GM06990 (cell line): Measurements from ENCODE around the gene COQ8A.

Source experiments
- DNase-seq: peaks from one replicate; pipeline ENCODE4 v3.0.0-alpha.2; 2011; ENCODE audit not compliant: insufficient read length; ENCODE audit errors: extremely low read depth
- H3K27me3 ChIP-seq: replicated peaks from 2 replicates; pipeline ENCODE4 v1.6.0; 2011; ENCODE audit warnings: low read length; ENCODE audit not compliant: control insufficient read depth, insufficient read depth
- H3K36me3 ChIP-seq: 2 replicates; pipeline ENCODE4 v1.5.1; 2011; ENCODE audit warnings: low read length; ENCODE audit not compliant: control insufficient read depth, insufficient read depth
- H3K4me3 ChIP-seq: replicated peaks from 2 replicates; pipeline ENCODE4 v1.5.1; 2011; ENCODE audit warnings: low read depth, mild to moderate bottlenecking, control low read depth, low read length
- TF ChIP-seq, protein P1 (sequence below): IDR thresholded peaks from 2 replicates; pipeline ENCODE4 v1.5.1; 2011; ENCODE audit warnings: low read length, control low read depth, mild to moderate bottlenecking, inconsistent platforms; ENCODE audit not compliant: insufficient read depth, poor library complexity, severe bottlenecking

COQ8A gene

DNA sequence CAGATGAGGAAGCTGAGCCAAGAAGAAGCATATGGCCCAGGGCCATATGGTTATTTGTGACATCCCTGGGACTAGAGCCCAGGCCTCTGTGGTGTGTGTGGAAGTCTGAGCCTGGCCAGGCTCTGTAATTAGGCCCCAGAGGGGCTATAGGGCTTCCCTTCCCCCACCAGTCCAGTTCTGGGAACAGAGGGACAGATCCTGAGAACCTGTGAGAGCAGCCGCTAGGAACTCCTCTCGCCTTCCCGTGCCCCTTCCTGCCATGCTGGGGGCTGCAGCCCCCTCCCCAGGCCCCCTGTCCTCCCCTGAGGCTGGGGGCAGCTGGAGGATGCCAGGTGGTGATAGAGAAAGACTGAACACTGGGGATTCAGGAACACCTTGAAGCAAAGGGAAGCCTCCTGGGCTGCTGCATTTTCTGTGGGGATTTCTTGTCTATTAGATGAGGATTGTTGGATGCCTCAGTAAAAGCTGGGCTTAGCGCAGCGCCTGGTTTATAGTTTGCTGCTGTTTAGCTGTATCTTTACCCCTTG, 33.3 kb downstream of the COQ8A start:
- no peak for DNase-seq
- no peaks in the 10 kb centered on the region for H3K27me3 ChIP-seq
- no peak overlapping the region for H3K4me3 ChIP-seq
- TF ChIP-seq, protein P1, sequence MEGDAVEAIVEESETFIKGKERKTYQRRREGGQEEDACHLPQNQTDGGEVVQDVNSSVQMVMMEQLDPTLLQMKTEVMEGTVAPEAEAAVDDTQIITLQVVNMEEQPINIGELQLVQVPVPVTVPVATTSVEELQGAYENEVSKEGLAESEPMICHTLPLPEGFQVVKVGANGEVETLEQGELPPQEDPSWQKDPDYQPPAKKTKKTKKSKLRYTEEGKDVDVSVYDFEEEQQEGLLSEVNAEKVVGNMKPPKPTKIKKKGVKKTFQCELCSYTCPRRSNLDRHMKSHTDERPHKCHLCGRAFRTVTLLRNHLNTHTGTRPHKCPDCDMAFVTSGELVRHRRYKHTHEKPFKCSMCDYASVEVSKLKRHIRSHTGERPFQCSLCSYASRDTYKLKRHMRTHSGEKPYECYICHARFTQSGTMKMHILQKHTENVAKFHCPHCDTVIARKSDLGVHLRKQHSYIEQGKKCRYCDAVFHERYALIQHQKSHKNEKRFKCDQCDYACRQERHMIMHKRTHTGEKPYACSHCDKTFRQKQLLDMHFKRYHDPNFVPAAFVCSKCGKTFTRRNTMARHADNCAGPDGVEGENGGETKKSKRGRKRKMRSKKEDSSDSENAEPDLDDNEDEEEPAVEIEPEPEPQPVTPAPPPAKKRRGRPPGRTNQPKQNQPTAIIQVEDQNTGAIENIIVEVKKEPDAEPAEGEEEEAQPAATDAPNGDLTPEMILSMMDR: no peak
- H3K36me3 ChIP-seq: no peaks in the 10 kb centered on the region

DNA sequence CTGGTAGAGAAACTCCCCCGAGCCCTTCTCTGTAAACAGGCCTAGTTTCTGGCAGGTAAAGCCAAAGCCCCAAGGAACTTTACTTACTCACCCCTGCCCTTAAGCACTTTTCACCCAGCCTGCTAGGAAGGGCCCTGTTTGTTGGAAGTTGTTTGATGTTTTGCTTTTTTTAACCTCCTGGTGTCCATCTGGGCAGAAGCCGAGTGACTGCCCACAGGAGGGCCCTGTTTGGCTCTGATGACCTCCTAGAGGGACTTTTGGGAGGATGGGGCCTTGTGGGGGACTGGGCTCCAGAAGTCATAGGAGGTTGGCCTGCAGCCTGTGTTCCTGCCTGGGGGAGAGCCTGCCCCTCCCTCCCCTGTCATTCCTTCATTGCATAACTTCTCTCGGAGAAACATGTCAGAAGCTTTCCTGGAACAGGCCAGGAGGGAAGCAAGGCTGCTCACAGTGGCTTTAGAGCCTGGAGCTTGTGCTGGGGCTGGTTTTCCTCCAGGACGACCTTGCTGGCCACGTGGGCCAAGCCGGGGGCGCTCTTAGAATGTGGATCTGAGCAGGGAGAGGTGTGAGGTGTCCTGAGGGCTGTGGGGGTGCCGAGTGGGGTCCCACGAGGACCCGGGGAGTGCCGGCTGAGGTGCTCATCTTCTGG, 33.9 kb downstream of the COQ8A start:
- DNase-seq: no peak
- TF ChIP-seq, protein P1: no peak
- Histone ChIP-seq H3K36me3 (no peaks in the 10 kb centered on the region; the same call in 1 of the 2 replicates), H3K27me3 (no peaks in the 10 kb centered on the region), H3K4me3 (no peak overlapping the region)

DNA sequence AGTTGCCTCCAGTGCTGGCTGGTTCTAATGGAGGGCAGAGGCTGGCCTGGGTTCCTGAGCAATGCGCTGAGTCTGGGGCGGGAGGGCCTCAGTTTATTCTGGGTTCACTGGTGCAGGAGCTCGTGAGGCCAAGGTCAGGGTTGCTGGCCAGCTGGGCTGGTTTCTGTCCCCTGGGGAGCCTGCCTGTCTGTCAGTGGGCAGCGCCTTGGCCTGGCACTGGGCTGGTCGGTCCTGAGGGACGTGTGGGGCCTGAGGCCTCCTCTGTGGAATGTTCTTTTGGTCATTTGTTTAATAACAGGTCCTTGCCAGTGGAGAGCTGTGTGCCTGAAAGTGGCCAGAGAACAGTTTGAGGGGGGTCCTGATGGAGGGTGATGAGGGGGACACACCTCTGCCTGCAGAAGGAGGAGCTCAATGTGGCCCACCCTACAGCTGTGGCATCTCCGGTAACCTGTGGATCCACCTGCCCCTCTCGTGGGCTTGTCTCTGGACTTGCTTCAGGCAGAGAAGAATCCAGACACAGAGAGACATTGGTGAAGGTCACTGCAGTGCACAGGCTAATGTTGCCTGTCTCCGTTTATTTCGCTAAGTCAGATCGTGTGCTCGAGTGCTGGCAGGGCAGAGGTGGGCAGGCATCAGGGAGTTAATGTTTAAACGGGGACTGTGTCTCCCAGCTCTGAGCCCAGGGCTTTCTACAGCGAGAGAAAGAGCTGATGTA, 34.6 kb downstream of the COQ8A start:
- no peaks in the 10 kb centered on the region for H3K27me3 ChIP-seq
- TF ChIP-seq, protein P1: no peak
- H3K36me3 ChIP-seq: no peaks in the 10 kb centered on the region; the same call in 1 of the 2 replicates
- no peak overlapping the region for H3K4me3 ChIP-seq
- no peak for DNase-seq

DNA sequence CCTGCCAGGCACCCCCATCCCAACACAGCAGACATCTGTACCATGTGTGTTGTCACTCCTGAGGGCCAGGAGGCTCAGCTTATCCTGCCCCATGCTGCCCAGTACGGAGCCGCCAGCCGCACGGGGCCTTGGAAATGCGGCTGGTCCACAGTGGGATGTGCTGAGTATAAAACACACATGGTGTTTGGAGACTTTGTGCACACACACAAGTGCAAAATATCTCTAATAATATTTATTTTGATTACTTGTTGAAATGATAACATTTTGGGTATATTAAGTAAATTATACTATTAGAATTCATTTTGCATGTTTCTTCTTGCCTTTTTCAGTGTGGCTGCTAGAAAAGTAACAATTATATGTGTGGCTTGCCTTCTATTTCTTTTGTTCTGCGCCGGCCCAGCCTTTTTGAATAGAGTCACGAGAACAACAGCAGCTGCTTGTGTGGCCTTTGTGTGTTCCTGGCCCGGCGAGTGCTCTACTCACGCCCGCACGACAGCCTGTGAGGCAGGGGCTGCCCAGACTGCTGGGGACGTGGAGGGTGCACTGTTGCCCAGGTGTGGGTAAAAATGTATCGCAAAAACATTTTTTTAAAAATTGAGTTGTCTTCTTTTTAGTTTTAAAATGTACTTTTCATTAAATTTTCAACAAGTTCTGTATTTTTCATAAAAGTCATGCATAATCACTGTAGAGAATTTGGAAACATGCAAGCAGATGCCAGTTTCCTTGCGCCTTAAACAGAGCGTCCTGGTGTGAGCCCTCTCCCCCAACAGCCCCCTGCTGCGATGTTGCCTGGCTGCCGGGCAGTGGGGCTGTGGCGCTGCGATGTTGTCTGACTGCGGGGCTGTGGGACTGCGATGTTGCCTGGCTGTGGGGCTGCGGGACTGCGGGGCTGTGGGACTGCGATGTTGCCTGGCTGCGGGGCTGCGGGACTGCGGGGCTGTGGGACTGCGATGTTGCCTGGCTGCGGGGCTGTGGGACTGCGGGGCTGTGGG, 35.5 kb downstream of the COQ8A start:
- DNase-seq: no peak
- TF ChIP-seq, protein P1: no peak
- H3K36me3 ChIP-seq: no peaks in the 10 kb centered on the region; the same call in 1 of the 2 replicates
- H3K4me3 ChIP-seq: no peak overlapping the region
- no peaks in the 10 kb centered on the region for H3K27me3 ChIP-seq

DNA sequence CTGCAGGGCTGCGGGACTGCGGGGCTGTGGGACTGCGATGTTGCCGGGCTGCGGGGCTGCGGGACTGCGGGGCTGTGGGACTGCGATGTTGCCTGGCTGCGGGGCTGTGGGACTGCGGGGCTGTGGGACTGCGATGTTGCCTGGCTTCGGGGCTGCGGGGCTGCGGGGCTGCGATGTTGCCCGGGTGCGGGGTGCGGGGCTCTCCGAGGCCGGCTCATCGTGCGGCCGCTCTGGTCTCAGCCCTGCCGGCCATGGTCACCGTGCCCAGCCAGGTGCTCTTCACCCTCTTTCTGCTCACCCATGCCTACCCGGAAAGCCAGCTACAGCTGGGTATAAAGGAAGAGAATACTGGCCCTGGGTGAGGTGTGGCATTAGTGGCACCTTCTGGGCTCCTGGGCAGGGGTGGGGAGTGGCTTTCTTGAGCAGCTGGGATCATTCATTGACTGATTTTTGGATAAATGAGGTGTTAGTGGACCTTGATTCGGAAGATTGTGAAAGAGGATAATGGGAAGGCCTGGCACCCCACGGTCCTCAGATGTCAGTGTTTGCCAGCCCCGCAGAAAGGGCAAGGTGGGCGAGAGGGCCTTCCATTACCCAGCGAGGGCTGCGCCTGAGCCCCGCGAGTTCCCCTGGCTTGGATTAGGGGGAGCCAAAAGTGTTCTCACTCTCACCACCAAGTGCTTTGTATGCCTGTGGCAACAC, 36.3 kb downstream of the COQ8A start:
- H3K36me3 ChIP-seq: no peaks in the 10 kb centered on the region; the same call in 1 of the 2 replicates
- TF ChIP-seq, protein P1: no peak
- DNase-seq: no peak
- H3K4me3 ChIP-seq: no peak overlapping the region
- H3K27me3 ChIP-seq: no peaks in the 10 kb centered on the region
